Calu3 (cell line): ENCODE results near the gene ZCCHC7. TPM values are rescaled to one million over a fixed set of nuclear protein-coding genes. Genes with fewer than 3 reads are reported as not detected.
"Not testable (repeated sequence)": the region's sequence is repeated elsewhere in the genome, so short reads cannot be mapped to it uniquely, and the experiment has no call there.

Experiments used
- BruUV-seq: library from RNA; stranded (reverse); fragments of 400-500 nt; replicated peaks from 2 replicates; lab custom pipeline; 2021; lab: Mats Ljungman, UMichigan
- CTCF ChIA-PET: fragments of 300-600 bp; sonication (Branson Sonifier 250); formaldehyde crosslinking; loops from one replicate; lab custom pipeline; 2022; ENCODE audit warnings: antibody characterized with exemption; lab: Charles Lee
- DNase-seq: peaks from one replicate; pipeline ENCODE4 v3.0.0; 2022
- H3K27ac Mint-ChIP-seq: one replicate; pipeline ENCODE4 v1.8.0; 2022; ENCODE audit warnings: mixed read lengths; ENCODE audit not compliant: unreplicated experiment
- H3K27me3 Mint-ChIP-seq: one replicate; pipeline ENCODE4 v1.8.0; 2022; ENCODE audit warnings: mixed read lengths; ENCODE audit not compliant: unreplicated experiment
- H3K36me3 Mint-ChIP-seq: one replicate; pipeline ENCODE4 v1.8.0; 2022; ENCODE audit warnings: mild to moderate bottlenecking, moderate library complexity, mixed read lengths; ENCODE audit not compliant: insufficient read depth, unreplicated experiment
- H3K4me1 Mint-ChIP-seq: one replicate; pipeline ENCODE4 v1.8.0; 2022; ENCODE audit warnings: mild to moderate bottlenecking, low read depth, mixed read lengths; ENCODE audit not compliant: unreplicated experiment
- H3K4me3 Mint-ChIP-seq: one replicate; pipeline ENCODE4 v1.8.0; 2022; ENCODE audit warnings: mild to moderate bottlenecking, low read depth, moderate library complexity, mixed read lengths; ENCODE audit not compliant: unreplicated experiment
- H3K9me3 Mint-ChIP-seq: one replicate; pipeline ENCODE4 v1.8.0; 2022; ENCODE audit warnings: low read depth, mixed read lengths; ENCODE audit not compliant: unreplicated experiment
- CTCF ChIP-seq: fragments of 200-600 bp; IDR thresholded peaks from one replicate; pipeline ENCODE4 v1.8.0; 2022; ENCODE audit warnings: antibody characterized with exemption; ENCODE audit not compliant: unreplicated experiment
- intact Hi-C: fragments of 100-400 bp; cut with micrococcal nuclease; formaldehyde crosslinking; loops from one replicate; pipeline ENCODE4 v1.10.0; 2022; ENCODE audit not compliant: unreplicated experiment
- total RNA-seq: library from RNA; stranded (reverse); gene quantifications from 2 replicates; pipeline ENCODE4 v1.2.3, GENCODE V29; 2022

ZCCHC7 gene
- total RNA-seq, 1 experiment from 2014 or later = 6.5 TPM

- H3K27me3 Mint-ChIP-seq = no peaks in the 10 kb centered on the region
- intact Hi-C loops = no loop called here
- no peak for DNase-seq
- H3K27ac Mint-ChIP-seq = no peak overlapping the region
- no peaks in the 10 kb centered on the region for H3K9me3 Mint-ChIP-seq
- peaks cover 17% of the 10 kb centered on the region for H3K4me1 Mint-ChIP-seq
- CTCF ChIA-PET = no interaction called here
- TF ChIP-seq CTCF = no peak
- no peaks in the 10 kb centered on the region for H3K36me3 Mint-ChIP-seq
- BruUV-seq = no TSS peak
- no peak overlapping the region for H3K4me3 Mint-ChIP-seq
Observed at GRCh38 chr9:37287317-37287716, 166.9 kb downstream of the ZCCHC7 start.

GRCh38 chr9:37289631-37290030, 169.3 kb downstream of the ZCCHC7 start:
- no peak for DNase-seq
- CTCF ChIA-PET = no interaction called here
- no peak for TF ChIP-seq CTCF
- Mint-ChIP-seq H3K36me3 (no peaks in the 10 kb centered on the region), H3K4me1 (peaks cover 9% of the 10 kb centered on the region), H3K27me3 (no peaks in the 10 kb centered on the region), H3K4me3 (no peak overlapping the region), H3K27ac (no peak overlapping the region), H3K9me3 (no peaks in the 10 kb centered on the region)
- intact Hi-C loops = no loop called here
- no TSS peak for BruUV-seq

- peaks cover 9% of the 10 kb centered on the region for H3K4me1 Mint-ChIP-seq
- H3K27ac Mint-ChIP-seq = no peak overlapping the region
- DNase-seq = no peak
Observed at GRCh38 chr9:37290366-37290939, 170.1 kb downstream of the ZCCHC7 start.

GRCh38 chr9:37290940-37291485, 170.6 kb downstream of the ZCCHC7 start:
- BruUV-seq = no TSS peak
- intact Hi-C loops = no loop called here
- no peak for DNase-seq
- Mint-ChIP-seq H3K27ac (no peak overlapping the region), H3K27me3 (no peaks in the 10 kb centered on the region), H3K36me3 (no peaks in the 10 kb centered on the region), H3K9me3 (no peaks in the 10 kb centered on the region), H3K4me3 (no peak overlapping the region), H3K4me1 (peaks cover 9% of the 10 kb centered on the region)
- no peak for TF ChIP-seq CTCF
- CTCF ChIA-PET = no interaction called here

More at GRCh38 chr9:37290366-37290939, 170.1 kb downstream of the ZCCHC7 start:
- CTCF ChIA-PET = no interaction called here
- H3K27me3 Mint-ChIP-seq = no peaks in the 10 kb centered on the region
- no peaks in the 10 kb centered on the region for H3K9me3 Mint-ChIP-seq
- no TSS peak for BruUV-seq
- H3K36me3 Mint-ChIP-seq = no peaks in the 10 kb centered on the region
- no peak for TF ChIP-seq CTCF
- no peak overlapping the region for H3K4me3 Mint-ChIP-seq
- intact Hi-C loops = no loop called here

GRCh38 chr9:37291612-37292238, 171.4 kb downstream of the ZCCHC7 start:
- H3K36me3 Mint-ChIP-seq, H3K9me3 Mint-ChIP-seq, DNase-seq, BruUV-seq, H3K27me3 Mint-ChIP-seq, H3K27ac Mint-ChIP-seq, H3K4me1 Mint-ChIP-seq, intact Hi-C loops, CTCF ChIA-PET, H3K4me3 Mint-ChIP-seq: not testable (repeated sequence)
